Stimulated activated CD8-positive, alpha-beta memory T cell treated with anti-CD3 and anti-CD28 coated beads, Interleukin-15, amount 100 ng/mL, for 24 hours (primary cell): ENCODE results near the gene CFB.

Experiments used
- DNase-seq: peaks from one replicate; pipeline ENCODE4 v3.0.0-alpha.2; 2020; ENCODE audit warnings: low read depth

CFB gene

DNA sequence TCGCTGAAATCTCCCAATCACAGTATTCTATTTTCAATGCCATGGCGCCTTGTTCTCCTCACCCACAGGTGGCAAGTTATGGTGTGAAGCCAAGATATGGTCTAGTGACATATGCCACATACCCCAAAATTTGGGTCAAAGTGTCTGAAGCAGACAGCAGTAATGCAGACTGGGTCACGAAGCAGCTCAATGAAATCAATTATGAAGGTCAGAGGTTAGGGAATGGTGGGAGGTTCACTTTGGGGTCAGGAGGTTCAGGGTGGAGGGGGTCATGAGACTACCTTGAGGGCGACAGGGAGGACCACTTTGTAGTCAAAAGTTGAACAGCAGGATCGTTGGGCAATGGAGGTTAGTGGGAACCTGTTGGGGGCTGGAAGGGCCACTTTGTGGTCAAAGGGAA, 2.4 kb downstream of the CFB start:
- DNase-seq: no peak

- DNase-seq: no peak
Measured at GRCh38 chr6:31948753-31949413, 3.0 kb downstream of the CFB start.

GRCh38 chr6:31949926-31950548, 4.1 kb downstream of the CFB start:
- DNase-seq: no peak

DNA sequence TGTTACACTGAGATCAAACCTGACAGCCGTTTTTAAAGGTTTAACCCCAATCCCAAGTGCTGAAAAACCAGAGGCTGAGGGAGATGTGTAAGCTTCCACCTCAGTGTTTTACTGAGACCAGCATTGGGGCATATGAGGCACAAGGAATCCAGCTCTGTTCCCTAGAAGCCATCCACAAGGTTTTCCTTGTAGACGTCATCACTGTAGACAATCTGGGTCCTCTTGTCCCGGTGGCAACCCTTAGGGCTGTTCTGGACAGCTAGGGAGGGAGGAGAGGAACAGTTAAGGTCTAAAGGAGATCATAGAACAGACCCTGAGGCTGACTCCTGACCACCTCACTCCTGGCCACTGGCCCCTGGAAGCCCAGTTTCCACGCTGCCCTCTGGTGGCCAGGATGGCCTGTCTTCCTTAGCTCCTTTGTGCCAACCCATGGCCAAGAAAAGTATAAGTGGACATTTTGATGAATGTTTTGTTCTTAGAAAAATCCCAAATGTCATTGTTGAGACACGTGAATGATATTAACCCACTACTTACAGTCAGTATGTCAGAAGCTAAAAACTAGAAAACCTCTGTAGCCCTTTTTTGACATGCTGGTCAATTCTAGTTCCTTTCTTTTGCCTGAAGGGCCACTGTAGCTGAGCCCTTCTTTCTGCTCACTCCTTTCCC, 6.4 kb downstream of the CFB start:
- no peak for DNase-seq

DNA sequence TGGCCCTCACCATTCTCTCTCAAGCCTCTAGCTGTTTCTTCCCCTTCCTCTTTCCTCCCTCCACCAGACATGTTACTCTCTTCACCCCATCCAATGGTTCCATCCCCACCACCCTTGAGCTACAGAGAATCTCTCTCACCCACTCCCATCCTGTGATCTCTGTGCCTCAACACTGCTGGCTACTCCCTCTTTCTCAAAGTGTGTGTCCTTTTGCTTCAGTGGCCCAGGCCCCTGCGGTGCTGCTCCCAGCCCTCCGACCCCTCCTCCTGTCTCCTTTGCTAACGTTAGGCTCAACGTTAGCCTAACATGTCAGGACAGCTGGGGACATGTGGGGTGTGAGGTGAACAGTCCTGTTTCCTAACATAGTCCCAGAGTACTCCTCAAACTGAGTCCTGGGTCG, 7.0 kb downstream of the CFB start:
- no peak for DNase-seq

- no peak for DNase-seq
Measured at GRCh38 chr6:31954511-31954910, 8.6 kb downstream of the CFB start.

DNA sequence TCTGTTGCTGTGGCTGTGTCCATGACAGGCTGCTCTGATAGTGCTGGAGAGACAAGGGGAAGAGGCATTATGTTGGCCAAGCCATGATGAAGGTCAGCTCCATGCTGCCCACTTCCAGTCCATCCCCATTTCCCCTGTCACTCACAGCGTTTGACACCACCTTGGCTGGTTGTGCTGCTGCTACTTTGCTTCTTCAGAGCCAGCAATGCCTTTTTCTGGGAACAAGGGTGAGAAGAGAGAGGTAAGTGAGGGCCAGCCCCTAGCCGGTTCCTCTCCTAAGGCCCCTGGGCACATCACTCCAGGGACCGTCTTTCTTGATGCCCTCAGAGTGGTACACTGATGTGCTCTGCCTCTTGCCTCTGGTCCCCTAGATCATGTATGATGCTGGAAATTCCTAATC, 10.9 kb downstream of the CFB start:
- no peak for DNase-seq

- DNase-seq: no peak
Measured at GRCh38 chr6:31958412-31958740, 12.5 kb downstream of the CFB start.

- peak; percentile 97 for DNase-seq
Measured at GRCh38 chr6:31958741-31959739, 13.1 kb downstream of the CFB start, which contains the start of the genes NELFE and SKIC2. TSS of gene NELFE (minus strand) at chr6:31958971. CDS start at chr6:31958446, 525 bp downstream. TSS of gene SKIC2 (plus strand) at chr6:31959175. CDS start at chr6:31959193, 18 bp downstream.

DNA sequence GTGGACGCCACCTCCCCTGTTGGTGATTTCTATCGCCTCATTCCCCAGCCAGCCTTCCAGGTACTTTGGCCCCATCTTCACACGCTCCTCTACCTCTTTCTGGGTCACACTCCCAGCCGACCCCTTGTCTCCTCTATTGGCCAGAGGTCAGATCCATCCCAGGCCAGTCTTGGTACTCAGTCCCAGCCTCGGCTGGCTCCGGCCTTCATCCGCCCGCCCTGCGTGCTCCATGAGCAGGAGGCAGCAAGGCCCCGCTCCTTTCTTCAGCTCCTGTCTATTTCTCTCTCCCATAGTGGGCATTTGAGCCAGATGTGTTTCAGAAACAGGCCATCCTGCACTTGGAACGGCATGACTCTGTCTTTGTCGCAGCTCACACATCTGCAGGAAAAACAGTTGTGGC, 15.7 kb downstream of the CFB start:
- DNase-seq: no peak

GRCh38 chr6:31963921-31964320, 18.0 kb downstream of the CFB start:
- DNase-seq: no peak

DNA sequence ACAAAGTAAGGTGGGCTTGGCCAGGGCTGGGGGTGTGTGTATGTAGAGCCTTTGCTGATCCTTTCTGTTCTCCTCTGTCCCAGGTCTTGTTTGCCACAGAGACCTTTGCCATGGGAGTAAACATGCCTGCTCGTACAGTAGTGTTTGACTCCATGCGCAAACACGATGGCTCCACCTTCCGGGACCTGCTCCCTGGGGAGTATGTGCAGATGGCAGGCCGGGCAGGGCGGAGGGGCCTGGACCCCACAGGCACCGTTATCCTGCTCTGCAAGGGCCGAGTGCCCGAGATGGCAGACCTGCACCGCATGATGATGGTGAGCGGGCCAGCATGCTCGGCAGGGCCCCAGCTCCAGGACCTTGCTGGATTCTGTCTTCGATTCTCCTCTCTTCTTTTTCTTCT, 19.8 kb downstream of the CFB start:
- no peak for DNase-seq

DNA sequence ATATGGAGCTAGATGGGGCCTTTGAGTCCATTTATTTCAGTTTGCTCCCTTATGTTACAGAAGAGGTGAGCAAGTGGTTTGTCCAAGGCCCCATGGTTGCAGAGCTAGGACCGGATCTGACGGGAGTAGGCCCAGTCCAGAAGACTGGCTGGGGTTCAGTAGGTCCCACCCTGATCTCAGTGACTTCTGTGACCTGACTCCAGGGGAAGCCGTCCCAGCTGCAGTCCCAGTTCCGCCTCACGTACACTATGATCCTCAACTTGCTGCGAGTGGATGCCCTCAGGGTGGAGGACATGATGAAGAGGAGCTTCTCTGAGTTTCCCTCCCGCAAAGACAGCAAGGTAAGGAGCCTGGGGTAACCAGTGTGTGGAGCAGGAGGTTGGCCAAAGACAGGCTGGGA, 20.6 kb downstream of the CFB start:
- DNase-seq: no peak

DNA sequence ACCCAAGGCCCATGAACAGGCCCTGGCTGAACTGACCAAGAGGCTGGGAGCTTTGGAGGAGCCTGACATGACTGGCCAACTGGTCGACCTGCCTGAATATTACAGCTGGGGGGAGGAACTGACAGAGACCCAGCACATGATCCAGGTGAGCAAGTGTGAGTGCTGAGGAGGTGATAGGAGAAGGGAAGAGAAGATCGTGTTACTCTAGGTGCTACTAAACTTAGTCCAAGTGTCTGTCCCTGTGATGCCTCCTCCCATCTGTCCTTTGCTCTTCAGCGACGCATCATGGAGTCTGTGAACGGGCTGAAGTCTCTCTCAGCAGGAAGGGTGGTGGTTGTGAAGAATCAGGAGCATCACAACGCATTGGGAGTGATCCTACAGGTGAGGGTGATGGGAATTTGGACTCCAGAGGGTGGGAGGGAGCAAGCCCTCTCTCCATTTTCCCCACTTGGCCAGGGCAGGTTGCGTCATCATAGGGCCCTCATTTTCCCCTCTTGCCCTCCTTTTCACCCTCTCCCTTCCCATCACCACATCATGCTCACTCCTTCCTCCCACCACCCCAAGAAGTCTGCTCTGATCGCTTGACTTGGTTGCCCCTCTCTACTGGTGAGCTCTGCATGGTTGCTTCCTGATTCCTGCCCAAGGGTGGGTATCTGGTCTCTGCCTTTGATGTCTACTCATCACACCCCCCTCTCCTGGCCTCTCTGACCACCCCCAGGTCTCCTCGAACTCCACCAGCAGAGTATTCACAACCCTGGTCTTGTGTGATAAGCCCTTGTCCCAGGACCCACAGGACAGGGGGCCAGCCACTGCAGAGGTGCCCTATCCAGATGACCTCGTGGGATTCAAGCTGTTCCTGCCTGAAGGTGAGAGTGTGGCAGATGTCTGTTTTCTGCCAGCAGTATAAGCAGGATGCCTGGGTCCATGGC, 21.4 kb downstream of the CFB start:
- DNase-seq: no peak

DNA sequence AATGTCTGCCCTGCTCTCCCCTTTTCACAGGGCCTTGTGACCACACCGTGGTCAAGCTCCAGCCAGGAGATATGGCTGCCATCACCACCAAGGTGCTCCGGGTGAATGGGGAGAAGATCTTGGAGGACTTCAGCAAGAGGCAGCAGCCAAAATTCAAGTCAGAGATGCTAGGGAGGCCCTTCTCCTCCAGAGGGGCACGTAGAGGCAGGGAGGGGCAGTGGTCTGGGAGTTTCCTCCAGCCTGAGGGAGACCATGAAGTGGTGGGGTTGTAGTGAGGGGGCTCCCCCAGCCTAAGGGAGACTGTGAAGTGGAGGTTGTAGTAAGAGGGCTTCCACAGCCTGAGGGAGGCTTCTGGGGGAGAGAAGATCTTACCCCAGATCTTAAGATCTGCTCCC, 22.0 kb downstream of the CFB start:
- no peak for DNase-seq

- DNase-seq: no peak
Measured at GRCh38 chr6:31968326-31968725, 22.4 kb downstream of the CFB start.

- no peak for DNase-seq
Measured at GRCh38 chr6:31968791-31969711, 23.2 kb downstream of the CFB start.

GRCh38 chr6:31969712-31970603, 24.1 kb downstream of the CFB start:
- no peak for DNase-seq
